ENCODE data around the gene SARDH. TPM values are rescaled to one million over a fixed set of nuclear protein-coding genes. Genes with fewer than 3 reads are reported as not detected.
"Not testable (repeated sequence)": the region's sequence is repeated elsewhere in the genome, so short reads cannot be mapped to it uniquely, and the experiment has no call there.

The SARDH gene
- total RNA-seq, 1 donor from 2014 or later = 0.20 TPM

GRCh38 chr9:133759946-133760345 lies 21.8 kb upstream of the SARDH start:
- DNase-seq (ENCODE audit: low read depth, low spot score) = no peak

DNA sequence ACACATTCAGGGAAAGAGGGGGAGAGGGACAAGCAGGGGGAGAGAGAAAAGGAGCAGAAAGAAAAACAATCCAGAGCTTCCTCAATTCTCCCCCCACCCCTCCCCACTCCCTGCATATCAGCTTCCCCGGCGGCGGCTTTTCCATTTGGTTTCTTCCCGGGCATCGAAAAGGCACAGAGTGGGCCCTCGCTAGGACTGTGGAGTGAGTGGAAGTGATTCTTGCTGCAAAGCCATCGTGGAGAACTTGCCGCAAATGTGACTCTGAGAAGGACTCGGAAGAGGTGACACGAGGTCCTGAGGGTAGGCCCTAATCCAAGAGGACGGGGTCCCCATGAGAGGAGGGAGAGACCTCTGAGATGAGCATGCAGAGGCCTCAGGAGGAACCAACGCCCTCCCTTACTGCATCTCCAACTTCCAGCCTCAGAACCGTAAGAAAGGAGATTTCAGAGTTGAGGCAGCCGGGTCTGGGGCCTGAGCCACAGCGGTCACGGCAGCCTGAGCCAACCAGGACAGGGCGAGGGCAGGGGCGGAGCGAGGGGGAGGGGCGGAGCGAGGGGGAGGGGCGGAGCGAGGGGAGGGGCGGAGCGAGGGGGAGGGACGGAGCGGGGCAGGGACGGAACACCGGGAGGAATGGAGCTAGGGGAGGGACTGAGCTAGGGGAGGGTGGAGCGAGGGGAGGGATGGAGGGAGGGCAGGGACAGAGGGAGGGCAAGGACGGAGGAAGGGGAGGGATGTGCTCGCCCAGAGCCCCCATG lies 21.2 kb upstream of the SARDH start:
- no peak for DNase-seq (ENCODE audit: low read depth, low spot score)

DNA sequence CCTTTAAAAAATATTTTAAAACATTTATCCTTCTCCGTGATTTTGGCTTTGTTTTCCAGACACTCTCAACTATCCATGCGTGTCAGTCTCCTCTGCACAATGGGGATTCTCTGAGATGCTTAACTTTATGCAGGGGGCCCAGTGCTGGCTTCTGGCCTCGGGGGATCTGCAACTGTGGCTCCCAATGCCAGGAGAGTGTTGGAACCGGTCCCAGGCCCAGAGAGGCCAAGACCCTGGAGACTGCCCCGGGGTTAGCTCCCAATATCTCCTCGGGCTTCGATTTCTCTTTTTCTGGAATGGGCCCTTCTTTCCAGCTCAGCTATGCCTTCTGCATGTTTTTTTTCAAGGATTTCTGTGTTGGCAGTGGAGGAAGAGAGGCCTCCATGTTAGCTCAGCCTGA lies 20.1 kb upstream of the SARDH start:
- DNase-seq (ENCODE audit: low read depth, low spot score) = no peak

GRCh38 chr9:133754688-133755227 lies 16.6 kb upstream of the SARDH start:
- DNase-seq (ENCODE audit: low read depth, low spot score) = no peak

DNA sequence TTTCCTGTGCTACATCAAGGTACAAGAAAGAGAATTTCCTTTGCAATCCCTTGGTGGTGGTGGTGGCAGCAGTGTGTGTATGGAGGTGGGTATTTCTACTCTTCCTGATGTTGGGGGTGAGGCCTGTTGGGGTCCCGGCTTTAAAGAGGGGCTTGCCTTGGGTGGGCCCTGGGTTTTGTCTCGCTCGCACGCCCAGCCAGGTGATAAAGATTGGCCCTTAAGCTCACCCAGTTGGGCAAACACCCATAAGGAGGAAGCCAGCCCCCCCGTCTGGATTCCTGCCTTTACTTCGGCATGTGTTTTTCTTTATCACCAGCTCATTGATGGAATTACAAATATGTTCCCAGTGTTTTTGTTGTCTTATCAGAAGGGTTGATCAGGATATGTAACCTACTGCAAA lies 16.0 kb upstream of the SARDH start:
- no peak for DNase-seq (ENCODE audit: low read depth, low spot score)

DNA sequence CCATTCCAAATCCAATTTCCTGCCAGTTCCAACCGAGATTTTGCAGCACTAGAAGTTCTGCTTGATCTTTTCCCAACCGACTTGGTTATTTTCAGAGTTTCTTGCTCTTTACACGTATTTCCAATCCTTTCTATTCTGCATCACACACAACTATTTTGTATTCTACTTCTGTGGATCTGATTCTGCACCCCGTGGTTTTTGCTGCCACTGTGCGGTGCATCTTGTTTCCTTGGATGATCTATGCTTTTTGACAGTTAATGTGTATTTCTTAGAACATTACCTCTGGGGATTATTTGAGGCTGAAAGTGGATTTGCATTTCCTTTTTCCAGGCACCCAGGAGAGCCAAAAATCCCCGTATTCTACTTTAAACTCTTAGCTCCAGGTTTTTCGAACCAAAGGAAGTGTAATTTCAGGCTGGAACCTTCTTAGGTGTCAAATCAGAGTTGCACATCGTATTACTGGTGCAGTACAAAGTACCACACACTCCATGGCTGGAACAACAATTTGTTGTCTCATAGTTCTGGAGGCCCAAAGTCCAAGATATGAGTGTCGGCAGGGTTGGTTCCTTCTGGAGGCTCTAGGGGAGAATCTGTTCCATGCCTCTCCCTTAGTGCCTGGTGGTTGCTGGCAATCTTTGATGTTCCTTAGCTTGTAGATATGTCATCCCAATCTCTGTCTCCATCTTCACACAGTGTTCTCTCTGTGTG lies 14.7 kb upstream of the SARDH start:
- no peak for DNase-seq (ENCODE audit: low read depth, low spot score)

DNA sequence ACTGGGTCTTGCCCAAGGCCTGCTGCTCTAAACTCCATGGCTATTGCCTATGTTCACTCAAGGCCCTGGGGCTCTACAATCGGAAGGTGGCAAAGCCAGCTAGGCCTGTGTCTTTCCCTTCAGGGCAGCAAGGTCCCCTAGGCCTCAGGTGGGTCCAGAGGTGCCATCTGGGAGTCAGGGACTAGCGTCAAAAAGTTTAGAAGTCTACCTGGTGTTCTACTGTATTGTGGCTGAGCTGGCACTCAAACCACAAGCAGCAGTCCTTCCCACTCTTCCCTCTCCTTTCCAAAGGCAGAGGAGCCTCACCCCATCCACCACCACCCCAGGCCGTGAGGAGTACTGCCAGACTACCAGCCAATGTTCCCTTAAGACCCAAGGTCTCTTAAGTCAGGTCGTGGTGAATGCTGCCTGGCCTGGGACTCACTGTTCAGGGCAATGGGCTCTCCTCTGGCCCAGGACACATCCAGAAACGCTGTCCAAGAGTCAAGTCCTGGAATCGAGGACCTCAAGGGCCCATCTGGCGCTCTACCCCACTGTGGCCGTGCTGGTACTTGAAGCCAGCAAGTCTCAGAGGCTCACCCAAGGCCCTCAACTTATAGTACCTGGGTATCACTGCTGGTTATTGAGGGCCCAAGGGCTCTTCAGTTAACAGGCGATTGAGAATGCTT lies 13.0 kb upstream of the SARDH start:
- DNase-seq (ENCODE audit: low read depth, low spot score) = no peak

GRCh38 chr9:133747309-133747708 lies 9.2 kb upstream of the SARDH start:
- no peak for DNase-seq (ENCODE audit: low read depth, low spot score)

GRCh38 chr9:133744528-133744927 lies 6.4 kb upstream of the SARDH start:
- DNase-seq (ENCODE audit: low read depth, low spot score) = not testable (repeated sequence)

DNA sequence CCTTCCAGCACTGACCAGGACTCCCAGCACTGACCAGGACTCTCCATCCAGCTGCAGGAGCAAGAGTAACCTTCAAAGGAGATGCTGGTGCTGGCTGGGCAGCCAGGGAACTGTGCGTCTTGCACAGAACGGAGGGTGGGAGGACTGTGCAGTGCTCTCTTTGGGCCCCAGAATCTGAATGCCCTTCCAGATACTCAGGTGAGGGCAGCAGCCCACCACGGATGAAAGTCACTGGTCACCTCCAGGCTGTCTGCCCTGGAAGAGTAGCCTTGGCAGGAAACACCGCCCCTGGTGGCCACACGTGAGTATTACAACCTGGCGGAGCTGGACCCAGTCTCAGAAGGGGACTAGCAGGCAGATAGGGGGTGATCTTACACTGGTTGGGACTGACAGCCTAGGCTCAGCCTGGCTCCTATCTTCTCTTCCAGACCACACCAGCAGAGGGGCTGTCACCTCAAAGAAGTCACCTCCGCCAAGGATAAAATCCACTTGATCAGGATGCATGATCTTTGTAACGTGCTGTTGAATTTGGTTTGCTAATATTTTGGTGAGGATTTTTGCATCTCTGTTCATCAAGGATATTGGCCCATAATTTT lies 4.8 kb upstream of the SARDH start:
- no peak for DNase-seq (ENCODE audit: low read depth, low spot score)

- no peak for DNase-seq (ENCODE audit: low read depth, low spot score)
Observed at GRCh38 chr9:133742251-133742650, 4.1 kb upstream of the SARDH start.

- no peak for DNase-seq (ENCODE audit: low read depth, low spot score)
Observed at GRCh38 chr9:133741716-133742115, 3.6 kb upstream of the SARDH start.

DNA sequence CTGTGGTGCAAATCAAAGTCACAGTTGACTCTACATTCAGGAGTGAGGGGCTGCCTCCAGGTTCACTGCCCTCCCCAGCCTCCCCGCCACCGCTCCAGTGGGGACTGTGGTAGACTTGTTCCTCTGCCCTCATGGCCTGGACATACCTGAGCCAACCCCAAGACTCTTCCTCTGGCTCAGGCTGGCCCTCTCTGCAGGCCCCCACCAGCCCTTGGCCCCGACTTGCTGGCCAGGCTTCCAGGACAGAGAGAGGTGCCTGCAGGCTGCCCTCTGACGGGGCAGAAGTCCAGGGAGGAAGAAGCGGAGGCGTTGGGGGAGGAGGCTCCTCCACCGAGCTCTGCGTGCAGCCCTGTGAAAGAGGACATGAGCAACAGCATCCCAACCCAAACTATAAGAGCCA lies 2.8 kb upstream of the SARDH start:
- no peak for DNase-seq (ENCODE audit: low read depth, low spot score)

DNA sequence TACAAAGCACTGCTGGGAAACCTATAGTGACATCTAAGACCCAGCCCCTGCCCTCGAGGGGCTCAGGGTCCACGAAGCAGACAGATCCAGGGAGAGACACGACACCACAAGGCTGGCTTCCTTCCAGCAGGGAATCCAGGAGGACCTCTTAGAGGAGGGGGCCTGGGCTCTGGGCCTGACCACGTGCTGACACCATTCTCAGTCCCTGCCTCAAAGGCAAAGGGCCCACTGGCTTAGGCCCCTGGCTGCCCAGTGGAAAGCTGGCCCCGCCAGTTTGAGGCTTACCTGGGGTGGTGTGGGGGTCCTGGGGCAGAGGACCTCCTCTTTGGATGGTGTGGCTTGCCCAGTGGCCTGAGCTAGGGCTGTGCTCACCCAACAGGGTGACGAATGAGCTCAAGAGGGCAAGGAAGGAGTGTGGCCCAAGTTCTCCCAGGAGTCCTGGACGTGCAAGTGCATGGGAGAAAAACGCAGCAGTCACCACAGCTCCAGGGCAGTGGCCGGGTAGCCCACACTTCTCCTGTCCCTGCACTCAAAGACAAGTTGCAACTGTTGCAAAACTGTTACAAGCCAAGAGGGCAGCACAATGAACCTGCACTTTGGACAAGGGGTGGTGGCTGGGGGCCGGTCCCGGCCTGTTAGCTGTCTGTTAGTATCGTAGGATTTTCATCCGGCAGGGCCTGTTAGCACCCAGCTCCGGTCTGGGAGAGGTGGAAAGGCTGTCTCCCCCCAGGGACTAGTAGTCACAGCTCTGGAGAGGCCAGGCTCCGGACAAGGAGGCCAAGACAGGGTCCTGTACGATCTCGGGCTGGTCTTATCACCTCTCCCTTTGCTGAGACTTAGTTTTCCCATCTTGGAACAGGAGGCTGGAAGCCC lies 1.5 kb upstream of the SARDH start:
- no peak for DNase-seq (ENCODE audit: low read depth, low spot score)

- no peak for DNase-seq (ENCODE audit: low read depth, low spot score)
Observed at GRCh38 chr9:133738640-133739225, 581 bp upstream of the SARDH start.

GRCh38 chr9:133737071-133737773 lies 930 bp downstream of the SARDH start:
- no peak for DNase-seq (ENCODE audit: low read depth, low spot score)

GRCh38 chr9:133735931-133736330 lies 2.2 kb downstream of the SARDH start:
- no peak for DNase-seq (ENCODE audit: low read depth, low spot score)

DNA sequence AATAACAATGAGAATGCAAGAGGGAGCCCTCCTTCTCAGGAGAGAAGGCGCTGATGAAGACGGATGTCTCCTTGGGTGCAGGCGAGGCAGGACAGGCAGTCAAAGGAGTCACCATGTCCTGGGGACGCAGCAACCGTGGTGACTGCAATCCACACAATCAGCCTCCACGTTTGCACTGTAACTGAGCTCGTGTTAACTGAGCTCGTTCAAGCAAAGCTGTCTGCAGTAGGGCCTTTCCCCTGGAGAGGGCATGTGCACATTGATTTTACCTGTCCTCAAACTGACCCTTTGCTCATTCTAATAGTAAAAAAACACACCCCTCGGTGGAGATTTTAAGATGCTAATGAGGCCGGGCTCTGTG lies 2.8 kb downstream of the SARDH start:
- no peak for DNase-seq (ENCODE audit: low read depth, low spot score)

DNA sequence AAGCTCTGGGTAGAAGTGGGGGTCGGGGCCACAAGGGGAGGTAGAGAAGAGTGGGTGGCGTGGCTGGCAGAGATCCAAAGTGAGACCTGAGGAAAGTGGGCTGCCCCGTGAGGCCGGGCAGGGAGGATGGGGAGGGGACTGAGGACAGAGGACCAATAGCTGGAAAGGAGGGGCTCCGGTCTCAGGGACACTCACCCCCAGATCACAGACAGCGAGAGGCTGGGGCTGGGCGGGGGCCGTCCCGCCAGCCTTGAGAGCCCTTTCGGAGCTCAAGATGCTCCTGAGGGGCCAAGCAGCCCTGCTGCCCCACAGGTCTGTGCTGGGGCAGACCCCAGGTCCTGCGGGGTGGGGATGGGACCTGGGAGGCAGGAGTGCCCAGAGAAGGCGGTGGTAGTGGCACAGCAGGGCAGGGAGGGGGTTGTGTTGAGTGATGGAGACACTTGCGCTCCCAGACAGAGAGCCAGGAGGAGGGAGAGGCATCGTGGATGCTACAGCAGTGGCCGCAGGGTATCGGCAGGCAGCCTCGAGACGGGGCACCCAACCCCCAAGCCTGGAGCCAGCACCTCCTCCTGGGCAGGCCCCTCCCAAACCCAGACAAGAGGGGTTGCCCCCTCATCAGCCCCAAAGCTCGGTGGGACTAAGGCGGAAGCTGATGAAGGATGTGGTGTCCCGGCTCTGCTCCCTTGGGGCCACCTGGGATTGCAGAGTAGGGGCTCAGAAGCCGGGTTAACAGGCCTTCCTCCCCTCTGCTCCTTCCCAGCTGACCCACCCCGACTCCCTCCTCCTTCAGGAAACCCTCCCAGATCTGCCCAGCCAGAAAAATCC lies 3.4 kb downstream of the SARDH start:
- no peak for DNase-seq (ENCODE audit: low read depth, low spot score)
